ENCODE measurements around the gene EIF2S3. TPM values are rescaled to one million over a fixed set of nuclear protein-coding genes. Genes with fewer than 3 reads are reported as not detected.

EIF2S3 gene
- total and polyA plus RNA-seq, 2 of the 8 experiments (the other 6 are each of a cell fraction or from before 2014, with no cell fraction given), result 65.5 to 259 TPM

DNA sequence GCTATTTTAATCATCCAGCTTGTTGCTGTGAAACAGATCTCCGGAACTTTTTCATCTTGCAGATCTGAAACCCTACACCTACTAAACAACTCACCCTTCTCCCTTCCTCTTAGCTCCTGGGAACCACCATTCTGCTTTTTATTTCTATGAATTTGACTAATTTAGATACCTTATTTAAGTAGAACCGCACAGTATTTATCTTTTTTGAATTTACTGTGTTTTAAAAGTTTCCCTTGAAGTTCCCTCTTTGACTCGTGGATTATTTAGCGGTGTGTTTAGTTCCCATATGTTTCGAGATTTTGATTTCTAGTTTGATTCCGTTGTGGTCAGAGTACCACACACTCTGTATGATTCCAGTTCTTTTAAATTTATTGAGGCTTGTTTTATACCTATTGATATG, 44.6 kb downstream of the EIF2S3 start (continued):
- TF ChIP-seq TBP (IDR thresholded peaks at IDR 0.05; ENCODE audit: low read depth, low read length), result no peak

DNA sequence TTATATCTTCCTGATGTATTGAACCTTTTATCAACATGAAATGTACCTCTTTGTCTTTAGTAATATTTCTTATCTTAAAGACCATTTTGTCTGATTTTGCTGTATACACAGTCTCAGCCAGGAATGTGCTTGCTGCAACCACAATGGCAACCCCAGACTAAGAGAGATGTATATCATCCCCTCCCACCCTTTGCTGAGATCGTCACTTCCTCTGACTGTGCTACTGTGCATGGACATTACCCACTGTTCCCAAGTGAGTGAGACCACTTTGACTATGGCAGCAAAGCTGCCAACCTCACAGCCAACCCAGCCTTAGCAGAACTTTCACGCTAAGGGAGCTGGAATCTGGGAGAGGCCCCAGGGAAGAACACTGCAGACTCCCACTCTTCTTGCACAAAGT, 46.0 kb downstream of the EIF2S3 start:
- H4K8ac ChIP-seq (ENCODE audit: extremely low read depth, insufficient read depth, low read length), result no peak overlapping the region
- no peak overlapping the region for H3K27ac ChIP-seq (ENCODE audit: low read depth, low read length)
- no peaks in the 10 kb centered on the region for H3K79me2 ChIP-seq (ENCODE audit: control insufficient read depth in 1 of 2, insufficient read depth in 2 of 2, low read length in 2 of 2)
- H2BK120ac ChIP-seq (replicated peaks; ENCODE audit: low read depth, low read length), result no peak overlapping the region
- FAIRE-seq (no peak), DNase-seq (ENCODE audit: low read depth in 1 of 2, low spot score in 2 of 2) (no peak)
- H2AK5ac ChIP-seq (ENCODE audit: low read depth, low read length), result no peak overlapping the region
- H3K9me3 ChIP-seq (ENCODE audit: insufficient read depth in 2 of 2, low read depth in 1 of 2, low read length in 1 of 2), result no peaks in the 10 kb centered on the region
- H2BK5ac ChIP-seq (ENCODE audit: low read depth, low read length), result no peak overlapping the region
- no peak overlapping the region for H2BK12ac ChIP-seq (ENCODE audit: low read depth, low read length)
- no peaks in the 10 kb centered on the region for H3K79me1 ChIP-seq (ENCODE audit: low read depth, low read length)
- H3K27me3 ChIP-seq (replicated peaks in 1 of 4; ENCODE audit: control insufficient read depth in 3 of 4, extremely low read depth in 1 of 4, insufficient read depth in 3 of 4, low read length in 3 of 4), result no peaks in the 10 kb centered on the region
- no peak overlapping the region for H3K4me3 ChIP-seq (ENCODE audit: extremely low read depth in 1 of 4, insufficient read depth in 2 of 4, low read depth in 3 of 4, low read length in 4 of 4)
- no peak overlapping the region for H3K9ac ChIP-seq (replicated peaks in 1 of 4; ENCODE audit: extremely low read depth in 1 of 4, low read depth in 3 of 4, low read length in 3 of 4)
- H4K91ac ChIP-seq (replicated peaks; ENCODE audit: insufficient read length, low read length), result no peak overlapping the region
- H3K4ac ChIP-seq (replicated peaks; ENCODE audit: insufficient read length, low read depth, low read length), result no peak overlapping the region
- H3K4me1 ChIP-seq (replicated peaks in 1 of 4; ENCODE audit: control insufficient read depth in 3 of 4, insufficient read depth in 4 of 4, low read length in 3 of 4), result no peaks in the 10 kb centered on the region
- no peak overlapping the region for H3K56ac ChIP-seq (replicated peaks; ENCODE audit: insufficient read length, low read depth, low read length)
- 95% methylated on average over 2 of the region's 2 CpGs; no CpG with 5 or more reads in 1 of the 2 experiments for WGBS, 2 experiments (ENCODE audit: extremely low coverage in 1 of 2, insufficient coverage in 1 of 2, insufficient read length in 1 of 2, insufficient replicate concordance in 2 of 2, low coverage in 1 of 2, low lambda C conversion rate in 2 of 2, missing lambda C conversion rate in 1 of 2)
- ChIA-PET CTCF (ENCODE audit: partially characterized antibody) (no interaction called here), POLR2A (ENCODE audit: partially characterized antibody) (no interaction called here)
- H3K36me3 ChIP-seq (ENCODE audit: control insufficient read depth in 2 of 4, insufficient read depth in 4 of 4, low read length in 3 of 4), result no peaks in the 10 kb centered on the region
- H3K23ac ChIP-seq (ENCODE audit: insufficient read length), result no peak overlapping the region
- H3K14ac ChIP-seq (ENCODE audit: insufficient read length), result no peak overlapping the region
- no peak overlapping the region for H2BK15ac ChIP-seq (ENCODE audit: low read length)
- no peak overlapping the region for H2BK20ac ChIP-seq (ENCODE audit: low read length)
- H4K20me1 ChIP-seq (replicated peaks in 1 of 2; ENCODE audit: control insufficient read depth in 1 of 2, insufficient read depth in 2 of 2, low read length in 2 of 2), result no peaks in the 10 kb centered on the region
- no peak overlapping the region for H3K4me2 ChIP-seq (ENCODE audit: insufficient read depth in 1 of 2, low read depth in 2 of 2, low read length in 2 of 2)
- H3K23me2 ChIP-seq (ENCODE audit: low read depth, low read length), result no peaks in the 10 kb centered on the region
- H3K18ac ChIP-seq (ENCODE audit: extremely low read depth, low read length), result no peak overlapping the region
- H4K5ac ChIP-seq (ENCODE audit: insufficient read length, low read depth, low read length), result no peak overlapping the region
- no peak overlapping the region for H2AFZ ChIP-seq (ENCODE audit: low read length)
- TF ChIP-seq CEBPB (IDR thresholded peaks at IDR 0.05; ENCODE audit: low read depth, low read length) (no peak), POU5F1 (IDR thresholded peaks at IDR 0.05; ENCODE audit: low read depth, low read length) (no peak), RFX5 (IDR thresholded peaks at IDR 0.05; ENCODE audit: borderline replicate concordance, low read depth, low read length) (no peak), KDM5A (IDR thresholded peaks at IDR 0.05; ENCODE audit: low read length) (no peak), RAD21 (IDR thresholded peaks at IDR 0.05 in 1 of 2, conservative IDR thresholded peaks at IDR 0.05 in 1 of 2; ENCODE audit: low read depth in 2 of 2, low read length in 2 of 2) (no peak), TAF1 (IDR thresholded peaks at IDR 0.05; ENCODE audit: low read depth, low read length) (no peak), TEAD4 (IDR thresholded peaks at IDR 0.05; ENCODE audit: low read depth, low read length) (no peak), SP1 (IDR thresholded peaks at IDR 0.05; ENCODE audit: low read depth, low read length) (no peak), SRF (IDR thresholded peaks at IDR 0.05; ENCODE audit: low read depth, low read length) (no peak), KDM1A (IDR thresholded peaks at IDR 0.05; ENCODE audit: borderline replicate concordance, low read length) (no peak), SUZ12 (IDR thresholded peaks at IDR 0.05; ENCODE audit: low read length) (no peak), TAF7 (optimal IDR thresholded peaks at IDR 0.05; ENCODE audit: borderline replicate concordance, low read depth, low read length) (no peak), RBBP5 (IDR thresholded peaks at IDR 0.05; ENCODE audit: borderline replicate concordance, low read depth, low read length) (no peak), POLR2A (IDR thresholded peaks at IDR 0.05; ENCODE audit: control extremely low read depth in 1 of 2, low read depth in 2 of 2, low read length in 2 of 2) (no peak)

All from H1 (cell line).